ENCODE data around the gene ZNF775.

DNA sequence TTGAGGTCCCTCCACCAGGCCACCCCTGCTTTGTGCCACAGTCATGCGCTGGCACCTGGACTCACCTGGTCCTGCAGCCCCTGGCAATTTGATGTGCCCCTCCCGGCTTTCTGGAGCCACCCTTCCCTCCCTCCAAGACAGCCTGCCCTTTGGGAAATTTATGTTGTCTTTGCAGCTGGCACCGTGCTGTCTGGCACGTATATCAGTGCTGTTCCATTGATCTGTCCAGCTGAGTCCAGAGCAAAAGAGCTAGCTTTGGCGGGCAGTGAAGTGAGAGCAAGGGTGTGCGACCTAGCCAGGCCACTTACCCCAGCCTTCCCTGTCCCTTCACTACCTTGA is 43.4 kb upstream of the ZNF775 start:
- TF ChIP-seq, protein P1, sequence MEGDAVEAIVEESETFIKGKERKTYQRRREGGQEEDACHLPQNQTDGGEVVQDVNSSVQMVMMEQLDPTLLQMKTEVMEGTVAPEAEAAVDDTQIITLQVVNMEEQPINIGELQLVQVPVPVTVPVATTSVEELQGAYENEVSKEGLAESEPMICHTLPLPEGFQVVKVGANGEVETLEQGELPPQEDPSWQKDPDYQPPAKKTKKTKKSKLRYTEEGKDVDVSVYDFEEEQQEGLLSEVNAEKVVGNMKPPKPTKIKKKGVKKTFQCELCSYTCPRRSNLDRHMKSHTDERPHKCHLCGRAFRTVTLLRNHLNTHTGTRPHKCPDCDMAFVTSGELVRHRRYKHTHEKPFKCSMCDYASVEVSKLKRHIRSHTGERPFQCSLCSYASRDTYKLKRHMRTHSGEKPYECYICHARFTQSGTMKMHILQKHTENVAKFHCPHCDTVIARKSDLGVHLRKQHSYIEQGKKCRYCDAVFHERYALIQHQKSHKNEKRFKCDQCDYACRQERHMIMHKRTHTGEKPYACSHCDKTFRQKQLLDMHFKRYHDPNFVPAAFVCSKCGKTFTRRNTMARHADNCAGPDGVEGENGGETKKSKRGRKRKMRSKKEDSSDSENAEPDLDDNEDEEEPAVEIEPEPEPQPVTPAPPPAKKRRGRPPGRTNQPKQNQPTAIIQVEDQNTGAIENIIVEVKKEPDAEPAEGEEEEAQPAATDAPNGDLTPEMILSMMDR (conservative IDR thresholded peaks at IDR 0.05; ENCODE audit: low read depth, low read length), result no peak
- no peak for TF ChIP-seq EZH2phosphoT487 (IDR thresholded peaks at IDR 0.05; ENCODE audit: borderline replicate concordance, low read length)
- no peak for TF ChIP-seq EZH2 (IDR thresholded peaks at IDR 0.05; ENCODE audit: low read length, unreplicated experiment)
